GM20000 (cell line): Measurements from ENCODE around the gene RAB3IL1.

Source experiments
- DNase-seq: peaks from one replicate; pipeline ENCODE4 v3.0.0; 2012; ENCODE audit warnings: low spot score
- TF ChIP-seq, protein P1 (sequence below): IDR thresholded peaks from 2 replicates; pipeline ENCODE4 v1.5.1; 2012; ENCODE audit warnings: mild to moderate bottlenecking, control low read depth; ENCODE audit errors: extremely low read depth, missing control alignments

RAB3IL1 gene

DNA sequence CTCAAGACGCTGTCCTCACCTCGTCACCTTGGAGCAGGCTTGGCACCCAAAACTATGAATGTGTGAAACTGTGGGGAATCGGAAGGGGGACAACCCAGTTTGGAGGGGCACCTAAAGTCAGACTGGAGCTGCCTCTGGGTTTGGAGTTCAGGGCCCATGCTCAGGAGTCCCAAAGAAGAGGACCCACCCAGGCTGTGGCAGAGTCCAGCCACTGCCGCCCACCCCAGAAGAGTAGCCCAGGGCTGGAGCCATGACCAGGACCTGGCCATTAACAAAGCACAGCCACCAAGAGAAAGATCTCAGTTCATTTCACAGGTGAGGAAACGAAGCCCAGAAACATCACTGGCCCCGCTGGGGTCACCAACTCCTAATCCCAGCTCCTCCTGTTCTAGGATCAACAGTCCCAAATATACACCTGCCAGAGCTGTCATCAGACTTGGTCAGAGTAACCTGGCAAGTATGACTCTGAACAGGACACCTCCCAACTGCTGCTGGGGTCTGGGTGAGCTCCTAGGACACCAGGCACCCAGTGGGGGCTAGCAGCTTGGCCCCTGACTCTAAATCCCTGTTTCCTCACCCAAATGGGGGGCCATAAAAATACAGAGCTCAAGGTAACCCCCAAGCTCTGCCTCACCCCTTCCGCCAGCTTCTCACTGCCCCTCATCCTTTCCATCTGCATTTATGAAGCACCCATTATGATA lies 2.7 kb downstream of the RAB3IL1 start:
- DNase-seq: no peak
- TF ChIP-seq, protein P1, sequence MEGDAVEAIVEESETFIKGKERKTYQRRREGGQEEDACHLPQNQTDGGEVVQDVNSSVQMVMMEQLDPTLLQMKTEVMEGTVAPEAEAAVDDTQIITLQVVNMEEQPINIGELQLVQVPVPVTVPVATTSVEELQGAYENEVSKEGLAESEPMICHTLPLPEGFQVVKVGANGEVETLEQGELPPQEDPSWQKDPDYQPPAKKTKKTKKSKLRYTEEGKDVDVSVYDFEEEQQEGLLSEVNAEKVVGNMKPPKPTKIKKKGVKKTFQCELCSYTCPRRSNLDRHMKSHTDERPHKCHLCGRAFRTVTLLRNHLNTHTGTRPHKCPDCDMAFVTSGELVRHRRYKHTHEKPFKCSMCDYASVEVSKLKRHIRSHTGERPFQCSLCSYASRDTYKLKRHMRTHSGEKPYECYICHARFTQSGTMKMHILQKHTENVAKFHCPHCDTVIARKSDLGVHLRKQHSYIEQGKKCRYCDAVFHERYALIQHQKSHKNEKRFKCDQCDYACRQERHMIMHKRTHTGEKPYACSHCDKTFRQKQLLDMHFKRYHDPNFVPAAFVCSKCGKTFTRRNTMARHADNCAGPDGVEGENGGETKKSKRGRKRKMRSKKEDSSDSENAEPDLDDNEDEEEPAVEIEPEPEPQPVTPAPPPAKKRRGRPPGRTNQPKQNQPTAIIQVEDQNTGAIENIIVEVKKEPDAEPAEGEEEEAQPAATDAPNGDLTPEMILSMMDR: no peak

DNA sequence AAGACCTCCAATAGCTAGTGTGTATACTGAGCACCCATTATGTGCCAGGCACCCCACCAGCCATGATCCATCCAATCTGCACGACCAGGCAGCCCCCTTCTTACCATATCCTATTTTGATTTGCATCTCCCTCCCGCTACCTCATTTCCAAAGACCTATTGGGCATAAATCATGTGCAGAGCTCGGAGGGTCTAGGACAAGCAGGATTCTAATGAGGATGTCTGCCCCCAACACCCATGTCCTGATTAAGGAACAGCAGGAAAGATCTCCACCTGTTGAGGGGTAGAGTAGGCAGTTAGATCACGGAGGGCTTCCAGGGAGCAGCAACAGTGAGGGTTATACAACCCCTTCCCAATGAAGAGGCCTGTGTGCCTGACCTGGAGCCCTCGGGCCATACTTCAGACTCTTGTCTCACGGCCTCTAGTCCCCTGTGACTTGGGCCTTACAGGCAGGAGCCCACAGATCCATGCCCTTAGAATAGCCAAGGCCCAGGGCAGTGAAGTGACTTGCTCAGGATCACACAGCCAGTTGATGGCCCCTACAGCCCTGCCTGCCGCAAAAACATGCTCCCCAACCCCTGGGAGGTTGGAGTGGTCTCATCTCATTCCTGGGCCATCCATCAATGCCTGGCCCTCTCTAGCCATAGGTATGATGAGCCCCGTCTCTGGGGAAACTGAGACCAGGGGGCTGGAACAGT lies 3.5 kb downstream of the RAB3IL1 start:
- no peak for DNase-seq
- TF ChIP-seq, protein P1: no peak

DNA sequence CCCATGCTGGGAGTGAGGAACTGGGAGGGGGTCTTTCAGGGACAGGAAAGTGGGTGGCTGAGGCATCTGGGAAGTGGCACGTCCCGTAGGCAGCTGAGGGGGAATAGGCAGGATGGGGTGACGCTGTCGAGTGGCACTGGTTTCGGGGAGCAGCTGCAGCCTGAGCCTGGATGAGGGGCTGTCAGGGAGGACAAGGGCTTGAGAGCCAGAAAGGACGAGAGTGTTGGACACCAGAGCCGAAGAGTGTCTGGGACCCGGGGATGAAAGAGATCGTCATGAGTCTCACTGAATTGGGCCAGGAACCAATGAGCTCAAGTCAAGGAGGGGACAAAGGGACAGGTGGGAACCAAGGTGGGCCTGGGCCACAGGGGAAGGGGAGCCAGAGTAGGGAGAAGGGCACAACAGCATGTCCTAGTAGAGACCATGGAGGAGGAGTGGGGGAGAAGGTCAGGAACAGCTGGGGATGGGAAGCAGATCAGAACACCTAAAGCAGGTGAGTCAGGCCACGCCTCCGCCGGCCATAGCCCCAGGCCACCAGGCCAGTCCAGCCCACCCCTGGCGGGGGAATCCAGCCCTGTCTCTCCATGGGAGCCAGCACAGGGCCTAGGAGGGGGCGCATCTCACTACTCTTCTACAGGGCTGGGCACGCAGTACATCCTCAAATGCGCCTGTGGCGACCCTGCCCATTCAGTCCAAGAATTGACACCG lies 4.2 kb downstream of the RAB3IL1 start:
- TF ChIP-seq, protein P1: no peak
- DNase-seq: no peak

DNA sequence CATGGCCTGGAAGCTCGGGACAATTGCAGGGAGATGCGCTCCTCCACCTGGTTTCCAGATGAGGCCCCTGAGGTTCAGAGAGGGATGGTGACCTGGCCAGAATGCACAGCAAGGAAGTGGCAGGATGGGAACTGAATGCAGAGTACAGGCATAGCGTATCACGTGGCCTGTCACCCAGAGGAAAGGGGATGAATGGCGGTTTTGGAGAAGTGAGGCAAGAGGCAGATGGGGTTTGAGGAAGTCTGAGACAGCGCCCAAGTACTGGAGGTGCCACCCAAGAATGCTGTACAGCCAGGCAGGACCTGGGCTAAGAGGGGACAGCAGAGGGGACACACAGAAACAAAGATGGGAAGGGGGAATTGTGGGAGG lies 4.9 kb downstream of the RAB3IL1 start:
- DNase-seq: no peak
- TF ChIP-seq, protein P1: no peak

DNA sequence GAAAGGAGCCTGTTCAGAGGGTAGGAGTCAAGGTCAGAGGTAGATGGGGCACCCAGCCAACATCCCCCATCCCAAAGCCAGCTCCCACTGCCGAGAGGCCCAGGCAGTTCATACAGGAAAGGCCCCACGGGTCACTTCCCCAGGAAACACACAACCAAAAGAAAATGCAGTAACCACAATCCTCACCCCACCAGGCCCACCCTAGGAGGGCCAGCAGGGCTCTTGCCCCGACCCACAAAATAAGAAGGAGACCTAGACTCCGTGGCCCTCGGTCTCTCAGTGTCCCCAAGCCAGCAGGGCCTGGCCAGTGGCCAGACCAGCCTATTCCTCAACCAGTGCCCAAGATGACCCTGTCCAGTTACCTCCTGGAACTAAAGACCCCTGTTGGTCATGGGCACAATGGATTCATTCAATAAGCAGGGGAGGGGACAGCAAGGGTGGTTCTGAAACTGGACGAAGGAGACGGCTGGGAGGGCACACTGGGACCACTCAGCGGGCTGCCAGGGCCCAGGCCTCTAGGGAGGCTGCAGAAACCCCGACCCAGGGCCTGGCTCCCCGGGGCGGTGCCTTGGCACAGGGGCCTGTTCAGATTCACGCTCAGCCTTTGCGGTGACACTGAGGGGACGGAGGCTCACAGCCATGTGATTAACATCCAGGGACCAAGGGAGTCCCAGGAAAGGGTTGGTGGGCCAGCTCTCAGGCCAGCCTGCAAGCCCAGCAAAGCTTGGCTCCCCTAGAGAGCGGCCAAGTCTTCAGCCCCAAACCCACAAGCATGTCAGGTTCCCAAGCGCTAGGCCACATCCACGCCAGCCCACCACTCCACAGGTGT lies 5.5 kb downstream of the RAB3IL1 start:
- TF ChIP-seq, protein P1: no peak
- DNase-seq: no peak

DNA sequence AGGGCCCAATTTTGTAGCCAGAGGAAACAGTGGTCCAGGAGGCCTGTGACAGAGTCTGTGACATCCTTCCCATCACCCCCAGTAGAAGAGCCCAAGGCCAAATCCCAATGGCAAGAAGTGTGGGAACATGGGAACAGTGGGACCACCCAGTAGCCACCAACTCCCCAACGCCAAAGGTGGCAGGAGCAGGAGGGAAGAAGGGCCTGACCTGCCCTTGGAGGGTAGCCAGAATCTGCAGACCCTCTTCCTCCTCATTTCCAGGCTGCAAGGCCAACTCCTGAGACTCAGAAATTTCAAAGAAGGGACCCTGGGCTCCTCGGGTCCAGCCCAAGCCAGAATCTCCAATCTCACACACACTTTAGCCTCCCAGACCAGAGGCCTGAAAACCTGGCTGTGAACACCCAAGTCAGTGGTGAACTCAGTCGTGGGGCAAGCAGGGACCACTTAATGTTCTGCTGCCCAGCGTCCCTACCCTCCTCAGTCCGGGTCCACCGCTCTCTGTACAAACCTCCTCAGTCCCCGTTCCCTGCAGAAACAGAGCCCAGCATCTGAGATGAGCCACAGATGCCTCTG lies 6.2 kb downstream of the RAB3IL1 start:
- TF ChIP-seq, protein P1: no peak

More for the DNA sequence above, 6.2 kb downstream of the RAB3IL1 start:
- DNase-seq: no peak
